Body of pancreas (tissue), 4 donors: ENCODE results near the gene FBXW8. TPM values are rescaled to one million over a fixed set of nuclear protein-coding genes. Genes with fewer than 3 reads are reported as not detected.
A peak's percentile ranks its signal among the peaks of the same experiment; 100 is the strongest.
"Not testable (repeated sequence)": the region's sequence is repeated elsewhere in the genome, so short reads cannot be mapped to it uniquely, and the experiment has no call there.

Source experiments
- ATAC-seq: fragments of 150-250 bp; one replicate; pipeline ENCODE4 v1.9.1; 2016
- DNase-seq, 4 donors: peaks; one replicate each; pipeline ENCODE4 v3.0.0-alpha.2; 2019
- H3K27ac ChIP-seq, 4 donors: fragments of 200-600 bp; sonication (generic); 1 replicate in 3 of 4; 2 replicates in 1 of 4; pipeline versions ENCODE4 v1.5.1 to v1.6.1; 2016 to 2019; ENCODE audit warnings: mild to moderate bottlenecking in 1 of 4, mixed read lengths in 1 of 4, moderate library complexity in 1 of 4
- H3K27me3 ChIP-seq, 2 donors: fragments of 200-600 bp; sonication (generic); one replicate each; pipeline ENCODE4 v1.6.0; 2016; ENCODE audit warnings: mild to moderate bottlenecking in 1 of 2
- H3K36me3 ChIP-seq, 2 donors: fragments of 200-600 bp; sonication (generic); replicated peaks in 1 of 2; 2 replicates each; pipeline ENCODE4 v1.5.1; 2016; ENCODE audit warnings: low read depth in 2 of 2; ENCODE audit not compliant: insufficient read depth in 1 of 2
- H3K4me1 ChIP-seq: fragments of 200-600 bp; sonication (generic); one replicate; pipeline ENCODE4 v1.6.0; 2016
- H3K4me3 ChIP-seq, 2 donors: fragments of 200-600 bp; sonication (generic); 1 replicate in 1 of 2; 2 replicates in 1 of 2; pipeline ENCODE4 v1.5.1; 2016 to 2019
- H3K9me3 ChIP-seq, 3 donors: fragments of 200-600 bp; sonication (generic); 1 replicate in 2 of 3; 2 replicates in 1 of 3; pipeline ENCODE4 v1.5.1; 2016
- POLR2A ChIP-seq, 3 donors: fragments of 450-650 bp; IDR thresholded peaks; one replicate each; pipeline ENCODE4 v1.6.1; 2016; ENCODE audit warnings: antibody characterized with exemption in 3 of 3, mild to moderate bottlenecking in 2 of 3
- WGBS, 2 donors: methylation state at CpG; one replicate each; pipeline ENCODE4 v1.1.5; 2017; 5-methylcytosine and 5-hydroxymethylcytosine counted together
- intact Hi-C: fragments of 100-400 bp; cut with DNase I; formaldehyde crosslinking; loops from one replicate; pipeline ENCODE4 v1.15.1; 2023
- total RNA-seq, 2 donors: library from RNA; depleted of rRNA; stranded (reverse); fragments of >200 nt; gene quantifications; one replicate each; pipeline ENCODE4 v1.1.0, GENCODE V29; 2016
- TF ChIP-seq, protein P1 (sequence below), 7 experiments: fragments of 450-650 bp in 4 of 7; fragments of 200-600 bp in 3 of 7; sonication (generic) in 3 of 7; IDR thresholded peaks; one replicate each; pipeline ENCODE4 v1.5.1; 2016 to 2019; ENCODE audit warnings: antibody characterized with exemption in 7 of 7

Gene FBXW8
- total RNA-seq, 2 donors from 2014 or later: 12.7 to 35.3 TPM

DNA sequence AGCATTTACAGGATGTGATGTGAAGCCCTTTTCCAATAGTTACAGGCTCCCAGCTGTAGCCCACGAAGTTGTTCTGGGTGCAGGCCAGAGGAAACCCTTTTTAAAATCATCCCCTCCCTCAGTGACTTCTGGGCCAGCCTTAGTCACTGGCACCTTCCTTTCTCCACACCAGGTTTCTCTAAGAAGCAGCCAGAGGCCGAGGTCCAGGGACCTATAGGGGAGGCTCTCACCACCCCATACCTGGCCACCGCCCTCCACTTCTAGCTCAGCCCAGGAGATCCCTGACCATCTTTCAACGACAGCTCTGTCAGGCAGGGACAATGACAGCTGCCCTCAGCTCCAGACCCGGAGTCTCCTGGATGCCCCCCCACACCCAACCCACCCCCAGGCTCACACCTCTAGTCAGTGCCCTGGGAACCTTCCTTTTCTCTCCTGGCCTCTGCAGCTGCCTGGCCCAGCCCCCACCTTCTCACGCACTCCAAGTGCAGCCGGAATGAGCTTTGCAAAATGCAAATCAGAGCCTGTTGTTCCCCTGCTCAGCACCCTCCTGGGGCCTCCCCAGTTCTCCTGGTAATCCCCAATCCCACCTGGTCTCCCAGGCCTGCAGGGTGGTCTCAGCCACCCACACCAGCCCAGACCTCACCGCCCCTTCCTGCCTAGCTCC, 141.8 kb downstream of the FBXW8 start:
- Histone ChIP-seq H3K4me3 (no peak overlapping the region), H3K27ac (peak overlapping the region in 3 of 4 donors; percentile 16 to 32 (median 20)), H3K36me3 (no peaks in the 10 kb centered on the region), H3K4me1 (peaks cover 53% of the 10 kb centered on the region), H3K9me3 (no peaks in the 10 kb centered on the region), H3K27me3 (no peaks in the 10 kb centered on the region)
- TF ChIP-seq, protein P1, sequence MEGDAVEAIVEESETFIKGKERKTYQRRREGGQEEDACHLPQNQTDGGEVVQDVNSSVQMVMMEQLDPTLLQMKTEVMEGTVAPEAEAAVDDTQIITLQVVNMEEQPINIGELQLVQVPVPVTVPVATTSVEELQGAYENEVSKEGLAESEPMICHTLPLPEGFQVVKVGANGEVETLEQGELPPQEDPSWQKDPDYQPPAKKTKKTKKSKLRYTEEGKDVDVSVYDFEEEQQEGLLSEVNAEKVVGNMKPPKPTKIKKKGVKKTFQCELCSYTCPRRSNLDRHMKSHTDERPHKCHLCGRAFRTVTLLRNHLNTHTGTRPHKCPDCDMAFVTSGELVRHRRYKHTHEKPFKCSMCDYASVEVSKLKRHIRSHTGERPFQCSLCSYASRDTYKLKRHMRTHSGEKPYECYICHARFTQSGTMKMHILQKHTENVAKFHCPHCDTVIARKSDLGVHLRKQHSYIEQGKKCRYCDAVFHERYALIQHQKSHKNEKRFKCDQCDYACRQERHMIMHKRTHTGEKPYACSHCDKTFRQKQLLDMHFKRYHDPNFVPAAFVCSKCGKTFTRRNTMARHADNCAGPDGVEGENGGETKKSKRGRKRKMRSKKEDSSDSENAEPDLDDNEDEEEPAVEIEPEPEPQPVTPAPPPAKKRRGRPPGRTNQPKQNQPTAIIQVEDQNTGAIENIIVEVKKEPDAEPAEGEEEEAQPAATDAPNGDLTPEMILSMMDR (IDR thresholded peaks at IDR 0.05): no peak
- no peak for TF ChIP-seq POLR2A (IDR thresholded peaks at IDR 0.05)
- ATAC-seq (no peak), DNase-seq (peak in 1 of 4 donors; percentile 50)
- intact Hi-C loops: no loop called here
- 55 to 64% methylated on average over 6 to 8 of the region's 8 CpGs for WGBS, 2 donors

DNA sequence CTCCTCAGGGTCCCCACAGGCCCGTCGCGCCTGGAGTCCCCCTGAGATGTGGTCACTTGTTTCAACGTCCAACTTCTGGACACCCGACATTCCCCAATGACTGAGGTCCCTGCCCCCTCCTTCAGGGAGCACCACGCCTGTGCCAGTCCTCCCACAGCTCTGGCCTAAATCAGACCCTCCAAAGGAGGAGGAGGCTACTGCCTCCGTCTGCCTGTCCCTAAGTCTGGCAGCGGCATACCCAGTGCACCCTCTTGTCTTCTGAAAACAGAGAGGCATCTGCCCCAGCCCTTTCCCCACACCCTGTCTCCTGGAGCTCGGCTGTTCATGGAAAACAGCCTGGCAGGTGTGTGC, 142.3 kb downstream of the FBXW8 start:
- no peaks in the 10 kb centered on the region for H3K27me3 ChIP-seq
- no peaks in the 10 kb centered on the region for H3K9me3 ChIP-seq
- intact Hi-C loops: no loop called here
- no peaks in the 10 kb centered on the region for H3K36me3 ChIP-seq
- H3K4me1 ChIP-seq: peaks cover 48% of the 10 kb centered on the region
- no peak for TF ChIP-seq POLR2A (IDR thresholded peaks at IDR 0.05)
- TF ChIP-seq, protein P1 (IDR thresholded peaks at IDR 0.05): no peak
- no peak for ATAC-seq
- no peak for DNase-seq
- H3K27ac ChIP-seq: peak overlapping the region in 2 of 4 donors; percentile 8 to 16
- H3K4me3 ChIP-seq: no peak overlapping the region
- WGBS, 2 donors: 68 to 87% methylated on average over 8 to 9 of the region's 9 CpGs

DNA sequence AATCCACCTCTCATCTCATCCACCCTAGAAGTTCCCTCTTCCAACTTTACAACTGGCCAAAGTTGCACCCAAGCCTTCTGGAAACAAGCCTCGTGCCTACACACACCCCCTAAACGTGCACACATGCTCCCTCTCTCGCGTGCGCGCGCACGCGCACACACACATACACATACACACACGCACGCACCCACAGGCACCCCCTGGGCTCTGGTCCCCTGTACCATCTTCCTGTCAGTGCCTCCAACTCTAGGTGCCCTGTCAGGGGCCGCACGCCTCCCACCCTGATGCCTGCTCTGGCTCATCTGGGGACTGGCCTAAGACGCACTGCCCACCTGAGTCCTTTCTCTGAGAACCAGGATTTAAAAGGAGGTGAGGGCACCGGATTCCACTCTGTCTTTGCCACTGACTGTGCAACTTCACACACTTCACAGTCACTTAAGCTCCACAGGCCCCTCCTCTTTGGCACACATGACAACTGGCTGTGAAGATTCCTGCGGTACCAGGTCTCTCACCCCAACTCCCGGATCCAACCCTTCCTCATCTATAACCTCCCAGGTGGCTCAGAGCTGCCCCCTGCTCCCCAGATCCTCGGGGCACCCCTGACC, 142.9 kb downstream of the FBXW8 start:
- ATAC-seq: no peak
- Histone ChIP-seq H3K4me1 (peaks cover 48% of the 10 kb centered on the region), H3K27ac (no peak overlapping the region), H3K4me3 (no peak overlapping the region), H3K9me3 (no peaks in the 10 kb centered on the region), H3K36me3 (no peaks in the 10 kb centered on the region), H3K27me3 (no peaks in the 10 kb centered on the region)
- TF ChIP-seq POLR2A (IDR thresholded peaks at IDR 0.05): no peak
- TF ChIP-seq, protein P1 (IDR thresholded peaks at IDR 0.05): no peak
- 73 to 74% methylated on average over 16 to 18 of the region's 18 CpGs for WGBS, 2 donors
- DNase-seq: no peak
- intact Hi-C loops: no loop called here

DNA sequence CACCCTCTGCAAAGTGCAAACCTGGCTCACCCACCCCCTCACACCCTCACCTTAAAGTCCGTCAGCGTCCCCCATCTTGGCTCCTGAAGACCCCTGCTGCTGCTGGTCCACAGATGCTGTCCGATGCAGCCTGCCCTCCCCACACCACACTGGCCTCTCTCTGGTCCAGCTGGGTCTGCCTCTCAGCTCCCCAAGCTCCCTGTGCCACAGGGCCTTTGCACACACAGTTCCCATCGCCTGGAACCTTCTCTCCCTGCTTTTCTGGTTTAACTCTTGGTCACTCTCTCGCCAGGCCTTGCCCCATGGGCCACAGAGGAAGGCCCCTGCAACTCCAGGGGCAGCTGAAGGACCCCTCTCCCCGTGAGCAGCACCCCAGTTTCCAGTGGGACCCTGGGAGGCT, 143.5 kb downstream of the FBXW8 start:
- DNase-seq (no peak), ATAC-seq (no peak)
- WGBS, 2 donors: 94 to 95% methylated on average over 6 of the region's 6 CpGs
- no peak overlapping the region for H3K27ac ChIP-seq
- no peak overlapping the region for H3K4me3 ChIP-seq
- TF ChIP-seq, protein P1 (IDR thresholded peaks at IDR 0.05): no peak
- TF ChIP-seq POLR2A (IDR thresholded peaks at IDR 0.05): no peak
- peaks cover 47% of the 10 kb centered on the region for H3K4me1 ChIP-seq
- no peaks in the 10 kb centered on the region for H3K9me3 ChIP-seq
- intact Hi-C loops: no loop called here
- H3K27me3 ChIP-seq: no peaks in the 10 kb centered on the region
- H3K36me3 ChIP-seq: no peaks in the 10 kb centered on the region

DNA sequence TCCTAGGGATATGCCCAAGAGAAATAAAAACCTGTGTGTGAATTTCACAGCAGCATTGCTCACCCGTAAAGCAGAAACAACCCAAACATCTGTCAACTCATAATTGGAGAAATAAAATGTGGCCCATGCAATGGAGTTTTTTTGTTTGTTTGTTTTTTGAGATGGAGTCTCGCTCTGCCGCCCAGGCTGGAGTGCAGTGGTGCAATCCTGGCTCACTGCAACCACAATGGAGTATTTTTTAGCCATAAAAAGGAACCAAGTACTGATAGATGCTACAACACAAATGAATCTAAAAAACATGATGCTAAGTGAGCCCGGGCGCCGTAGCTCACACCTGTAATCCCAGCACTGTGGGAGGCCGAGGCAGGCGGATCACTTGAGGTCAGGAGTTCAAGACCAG, 146.9 kb downstream of the FBXW8 start:
- H3K27ac ChIP-seq, H3K9me3 ChIP-seq, ATAC-seq, DNase-seq, H3K27me3 ChIP-seq, intact Hi-C loops, H3K36me3 ChIP-seq, H3K4me3 ChIP-seq: not testable (repeated sequence)
- 87 to 93% methylated on average over 8 of the region's 8 CpGs for WGBS, 2 donors
- peaks cover 29% of the 10 kb centered on the region for H3K4me1 ChIP-seq
